ENCODE measurements around the gene GPATCH4. TPM values are rescaled to one million over a fixed set of nuclear protein-coding genes. Genes with fewer than 3 reads are reported as not detected.

GPATCH4 gene
- total and polyA plus RNA-seq, 2 of the 4 experiments (the other 2 are of a cell fraction), result 32.6 to 41.8 TPM

GRCh38 chr1:156547434-156547833 lies 53.8 kb downstream of the GPATCH4 start:
- DNase-seq, result no peak
- no peak overlapping the region for H4K91ac ChIP-seq (ENCODE audit: insufficient read depth, low read depth, low read length)
- H3K4me1 ChIP-seq (ENCODE audit: control insufficient read depth, insufficient read depth, low read length), result no peaks in the 10 kb centered on the region
- no peak overlapping the region for H2BK20ac ChIP-seq (ENCODE audit: low read depth, low read length)
- H2AK5ac ChIP-seq (ENCODE audit: low read depth, low read length), result no peak overlapping the region
- no peak overlapping the region for H2AK9ac ChIP-seq (replicated peaks; ENCODE audit: low read depth, low read length, poor library complexity)
- H3K56ac ChIP-seq (ENCODE audit: extremely low read depth, insufficient read depth, low read length), result no peak overlapping the region
- CTCF ChIA-PET, result no interaction called here
- no peak overlapping the region for H2BK120ac ChIP-seq (ENCODE audit: low read depth, low read length)
- H3K18ac ChIP-seq (ENCODE audit: low read depth, low read length), result no peak overlapping the region
- no peaks in the 10 kb centered on the region for H4K20me1 ChIP-seq (ENCODE audit: insufficient read depth, low read length)
- H3K36me3 ChIP-seq (ENCODE audit: control insufficient read depth, insufficient read depth, low read length), result peaks cover 14% of the 10 kb centered on the region
- H4K8ac ChIP-seq (ENCODE audit: low read depth in 2 of 2, low read length in 2 of 2), result no peak overlapping the region
- H3K9me1 ChIP-seq (ENCODE audit: insufficient read depth, low read length), result peaks cover 11% of the 10 kb centered on the region
- H3K4ac ChIP-seq (ENCODE audit: low read depth, low read length), result no peak overlapping the region
- dilution Hi-C loops (cut with HindIII; ENCODE audit: low sequenced_read_pairs, unreplicated experiment) (no loop called here), intact Hi-C loops (cut with micrococcal nuclease) (no loop called here), in situ Hi-C loops (cut with MboI; ENCODE audit: low sequenced_read_pairs) (no loop called here)
- ATAC-seq (ENCODE audit: low read depth), result no peak
- WGBS, 2 experiments (ENCODE audit: extremely low coverage in 2 of 2, insufficient read length in 1 of 2), result no CpG with 5 or more reads among the region's 4 CpGs
- H3K4me2 ChIP-seq (ENCODE audit: low read depth, low read length), result no peak overlapping the region
- H3K14ac ChIP-seq (replicated peaks; ENCODE audit: low read depth, low read length), result no peak overlapping the region
- TF ChIP-seq USF2 (IDR thresholded peaks at IDR 0.05; ENCODE audit: low read depth, low read length), result no peak
- TF ChIP-seq NFE2L2 (IDR thresholded peaks at IDR 0.05; ENCODE audit: low read depth, low read length), result no peak
- no peak for TF ChIP-seq RCOR1 (IDR thresholded peaks at IDR 0.05; ENCODE audit: insufficient replicate concordance, low read length)
- no peak for TF ChIP-seq RFX5 (IDR thresholded peaks at IDR 0.05; ENCODE audit: low read depth, low read length)
- no peak for TF ChIP-seq CEBPB (IDR thresholded peaks at IDR 0.05; ENCODE audit: low read depth, low read length)
- no peak for TF ChIP-seq SMC3 (IDR thresholded peaks at IDR 0.05; ENCODE audit: low read depth, low read length)
- TF ChIP-seq MXI1 (IDR thresholded peaks at IDR 0.05; ENCODE audit: borderline replicate concordance, low read depth, low read length), result no peak
- TF ChIP-seq RAD21 (IDR thresholded peaks at IDR 0.05; ENCODE audit: low read length), result no peak
- no peak for TF ChIP-seq CTCF (conservative IDR thresholded peaks at IDR 0.05; ENCODE audit: low read depth, low read length)
- TF ChIP-seq ELK1 (IDR thresholded peaks at IDR 0.05; ENCODE audit: borderline replicate concordance, low read depth, low read length), result no peak
- no peak for TF ChIP-seq POLR2A (IDR thresholded peaks at IDR 0.05; ENCODE audit: low read depth, low read length)
- no peak for TF ChIP-seq CHD1 (IDR thresholded peaks at IDR 0.05; ENCODE audit: low read depth, low read length)
- TF ChIP-seq MAFK (IDR thresholded peaks at IDR 0.05; ENCODE audit: low read depth, low read length), result no peak
- no peak for TF ChIP-seq BHLHE40 (IDR thresholded peaks at IDR 0.05; ENCODE audit: low read depth, low read length)
- TF ChIP-seq MAZ (IDR thresholded peaks at IDR 0.05; ENCODE audit: borderline replicate concordance, low read depth, low read length), result no peak
- TF ChIP-seq FOS (IDR thresholded peaks at IDR 0.05; ENCODE audit: low read depth, low read length), result no peak
- no TSS peak for BruUV-seq (replicated peaks)
- H2BK15ac ChIP-seq (ENCODE audit: low read depth, low read length), result no peak overlapping the region
- H4K5ac ChIP-seq (ENCODE audit: low read depth, low read length), result no peak overlapping the region
- H3K9ac ChIP-seq (ENCODE audit: low read depth, low read length), result no peak overlapping the region
- no peak overlapping the region for H2AFZ ChIP-seq (replicated peaks; ENCODE audit: low read length, poor library complexity)
- POLR2A ChIA-PET (ENCODE audit: unreplicated experiment), result no interaction called here
- no peaks in the 10 kb centered on the region for H3K9me3 ChIP-seq (ENCODE audit: control insufficient read depth, insufficient read depth, low read length)
- no peak overlapping the region for H2BK5ac ChIP-seq (ENCODE audit: low read depth, low read length, poor library complexity, severe bottlenecking)
- no peak overlapping the region for H3K23ac ChIP-seq (ENCODE audit: low read depth, low read length)
- peaks cover 0 to 13% of the 10 kb centered on the region in 2 experiments; a peak in 2 of 4 replicates for H3K79me1 ChIP-seq (ENCODE audit: low read depth in 1 of 2, low read length in 2 of 2)
- H3K27ac ChIP-seq (ENCODE audit: insufficient read depth, low read length), result no peak overlapping the region
- no peak overlapping the region for H3K4me3 ChIP-seq (ENCODE audit: insufficient read depth, low read depth, low read length)
- H3K27me3 ChIP-seq (ENCODE audit: control insufficient read depth, insufficient read depth, low read length), result no peaks in the 10 kb centered on the region

Measured in IMR-90 (cell line).